HG02763 (cell line): Measurements from ENCODE around the gene CELF3.
"Not testable (repeated sequence)": the region's sequence is repeated elsewhere in the genome, so short reads cannot be mapped to it uniquely, and the experiment has no call there.

Source experiments
- ATAC-seq: cut with Tn5 transposase; IDR thresholded peaks from one replicate; pipeline ENCODE4 v1.9.1; 2021; ENCODE audit warnings: mild to moderate bottlenecking, moderate library complexity; ENCODE audit not compliant: unreplicated experiment

CELF3 gene

DNA sequence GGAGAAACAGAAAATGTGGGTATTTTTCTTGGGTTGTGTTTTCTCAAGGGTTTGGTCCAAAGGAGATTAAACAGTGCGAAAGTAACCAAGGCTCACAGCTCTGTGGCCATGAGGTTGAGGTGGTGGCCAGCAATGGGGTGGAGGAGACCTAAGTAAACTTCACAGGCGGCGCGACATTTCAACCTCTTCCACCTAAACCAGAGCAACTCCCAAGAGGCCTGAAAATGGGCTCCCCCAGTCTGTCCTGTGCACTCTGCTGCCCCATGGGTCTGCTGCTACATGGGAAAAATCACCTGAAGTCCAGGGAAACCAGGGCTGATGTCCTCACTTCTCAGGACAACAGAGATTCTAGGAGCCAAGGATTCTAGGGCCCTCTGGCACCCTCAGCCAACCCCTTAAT is 12.4 kb downstream of the CELF3 start:
- no peak for ATAC-seq

DNA sequence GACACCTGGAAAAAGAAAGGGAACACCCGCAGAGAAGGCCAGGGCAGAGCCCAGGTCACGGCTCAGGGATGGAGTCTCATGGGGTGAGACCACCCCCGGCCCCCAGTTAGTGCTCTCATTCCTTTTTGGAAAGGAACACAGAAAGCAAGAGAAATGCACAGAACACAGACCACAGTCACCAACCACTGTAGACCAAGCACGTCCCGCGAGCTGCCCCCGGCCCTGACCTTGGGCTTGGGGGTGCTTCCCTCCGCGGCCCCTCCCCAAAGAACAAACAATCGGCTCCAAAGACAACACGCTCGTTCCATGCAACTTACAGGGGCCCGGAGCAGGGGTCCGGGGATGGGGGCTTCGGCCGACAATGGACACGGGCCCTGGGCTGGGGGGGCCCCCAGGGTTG is 12.8 kb downstream of the CELF3 start:
- ATAC-seq: no peak

DNA sequence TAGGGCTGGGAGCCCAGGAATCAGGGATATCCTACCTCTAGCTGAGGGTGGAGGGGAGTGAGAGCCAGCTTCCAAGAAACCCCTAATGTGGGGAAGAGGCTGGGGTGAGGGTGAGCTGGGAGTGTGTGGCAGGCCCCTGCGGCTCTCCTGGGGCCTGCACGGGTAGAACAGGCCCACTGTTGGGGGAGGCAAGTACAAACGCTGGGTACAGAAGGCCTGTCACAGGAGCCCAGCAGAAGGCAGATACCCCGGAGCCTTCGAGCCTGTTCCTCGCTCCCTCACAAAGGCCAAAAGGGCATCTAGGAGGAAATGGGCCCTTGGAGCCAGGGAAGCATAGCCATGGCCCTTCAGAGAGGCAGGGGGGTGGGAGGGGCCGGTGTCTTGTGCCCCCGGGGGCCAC is 13.7 kb downstream of the CELF3 start:
- no peak for ATAC-seq

DNA sequence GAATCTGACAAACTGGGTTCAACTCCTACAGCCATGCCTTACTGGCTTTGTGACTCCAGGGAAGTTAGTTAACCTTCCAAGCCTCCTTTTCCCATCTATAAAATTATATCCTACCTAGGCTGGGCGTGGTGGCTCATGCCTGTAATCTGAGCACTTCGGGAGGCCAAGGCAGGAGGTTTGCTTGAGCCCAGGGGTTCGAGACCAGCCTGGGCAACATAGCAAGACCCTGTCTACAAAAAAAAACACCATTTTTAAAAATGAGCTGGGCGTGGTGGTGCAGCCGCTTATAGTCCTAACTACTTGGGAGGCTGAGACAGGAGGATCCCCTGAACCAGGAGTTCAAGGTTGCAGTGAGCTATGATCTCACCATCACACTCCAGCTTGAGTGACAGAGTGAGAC is 15.1 kb downstream of the CELF3 start:
- no peak for ATAC-seq

DNA sequence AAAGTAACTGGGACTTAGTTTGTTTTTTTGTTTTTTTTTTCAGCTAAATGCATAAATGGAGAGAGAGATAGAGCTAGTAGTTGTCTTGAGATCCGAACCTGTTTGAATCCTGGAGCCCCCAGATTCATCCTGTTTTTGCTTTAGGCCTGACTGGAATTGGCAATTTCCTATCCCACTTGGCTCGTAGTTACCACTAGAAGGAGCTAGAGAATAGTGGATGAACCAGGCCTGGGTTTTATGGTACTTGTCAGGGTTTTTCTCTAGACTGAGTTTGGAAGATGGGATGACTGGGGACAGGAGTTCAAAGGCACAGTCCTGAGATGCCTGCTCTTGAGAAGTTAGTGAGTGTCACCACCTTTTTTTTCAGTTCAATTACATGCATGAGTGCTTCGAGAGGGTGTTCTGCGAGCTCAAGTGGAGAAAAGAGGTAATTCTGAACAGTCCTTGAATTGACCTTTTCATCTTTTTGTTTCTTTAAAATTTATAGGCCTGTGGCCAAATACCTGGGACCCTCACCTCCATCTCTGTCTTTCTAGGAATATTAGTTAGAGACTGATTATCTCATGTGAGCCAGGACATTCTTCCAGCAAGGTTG is 23.4 kb downstream of the CELF3 start:
- no peak for ATAC-seq

DNA sequence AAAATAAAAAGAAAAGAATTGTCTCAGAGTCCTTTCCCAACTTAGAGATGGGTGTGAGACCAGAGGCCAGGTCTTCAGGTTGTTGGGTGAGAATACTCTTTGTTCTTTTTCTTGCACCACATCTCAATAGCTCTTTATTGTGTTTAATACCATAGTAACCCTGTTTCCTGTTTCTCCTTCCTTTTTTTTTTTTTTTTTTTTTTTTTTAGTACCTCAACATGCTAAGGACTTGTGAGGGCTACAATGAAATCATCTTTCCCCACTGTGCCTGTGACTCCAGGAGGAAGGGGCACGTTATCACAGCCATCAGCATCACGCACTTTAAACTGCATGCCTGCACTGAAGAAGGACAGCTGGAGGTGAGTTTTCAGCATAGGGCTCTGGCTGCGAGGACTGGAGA is 24.4 kb downstream of the CELF3 start:
- no peak for ATAC-seq

DNA sequence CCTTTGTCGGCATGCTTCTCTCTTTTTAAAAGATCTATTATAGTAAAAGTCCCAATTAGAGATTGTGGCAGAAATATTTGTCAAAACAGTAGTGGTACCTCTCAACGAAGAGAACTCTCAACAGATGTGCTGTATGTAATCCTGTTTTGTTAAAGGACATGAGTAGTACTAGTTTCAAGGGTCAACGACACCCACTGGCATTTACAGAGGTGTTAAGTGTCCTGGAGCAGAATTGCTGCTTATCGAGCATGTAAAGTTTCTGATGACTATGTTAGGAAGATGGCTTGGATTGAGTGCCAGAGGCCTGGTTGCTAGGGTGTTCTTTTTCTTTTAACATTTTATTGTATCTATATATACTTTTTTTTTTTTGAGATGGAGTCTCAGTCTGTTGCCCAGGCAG is 27.1 kb downstream of the CELF3 start:
- ATAC-seq: no peak

DNA sequence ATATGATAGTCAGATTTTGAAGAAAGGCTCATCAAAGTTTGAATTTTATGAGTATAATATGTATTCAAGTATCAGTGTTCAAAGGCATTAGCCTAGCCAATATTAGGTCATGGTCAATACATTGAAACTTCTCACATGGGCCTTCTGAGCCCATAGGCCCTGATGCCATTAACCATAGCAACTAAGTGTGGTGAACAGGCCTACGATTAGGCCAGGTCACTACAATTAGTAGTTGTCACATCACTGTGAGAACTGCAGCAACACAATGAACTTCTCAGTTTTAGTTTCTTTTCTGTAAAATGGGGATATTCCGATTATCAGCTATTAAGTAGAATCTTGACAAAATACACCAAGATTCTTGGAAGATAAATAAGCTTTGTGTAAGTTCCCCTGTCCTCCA is 30.0 kb downstream of the CELF3 start:
- no peak for ATAC-seq

DNA sequence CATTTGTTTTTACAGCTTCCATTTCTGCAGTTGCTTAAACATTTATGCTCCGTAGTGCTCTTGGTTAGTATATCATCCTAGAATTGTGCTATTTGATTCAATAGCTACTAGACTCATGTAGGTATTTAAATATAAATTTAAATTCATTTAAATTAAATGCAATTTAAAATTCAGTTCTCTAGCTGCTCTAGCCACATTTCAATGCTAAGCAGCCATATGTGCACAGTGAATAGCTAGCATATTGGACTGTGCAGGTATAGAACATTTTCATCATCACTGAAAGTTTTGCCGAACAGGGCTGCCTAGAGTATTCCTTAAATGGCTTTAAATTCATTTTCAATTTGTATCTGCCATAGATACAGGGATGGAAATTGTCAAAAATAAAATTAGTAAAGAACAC is 32.5 kb downstream of the CELF3 start:
- no peak for ATAC-seq

GRCh38 chr1:151682901-151683300 is 33.7 kb downstream of the CELF3 start:
- ATAC-seq: not testable (repeated sequence)

GRCh38 chr1:151681923-151682322 is 34.7 kb downstream of the CELF3 start:
- no peak for ATAC-seq

GRCh38 chr1:151680826-151681225 is 35.8 kb downstream of the CELF3 start:
- ATAC-seq: no peak

DNA sequence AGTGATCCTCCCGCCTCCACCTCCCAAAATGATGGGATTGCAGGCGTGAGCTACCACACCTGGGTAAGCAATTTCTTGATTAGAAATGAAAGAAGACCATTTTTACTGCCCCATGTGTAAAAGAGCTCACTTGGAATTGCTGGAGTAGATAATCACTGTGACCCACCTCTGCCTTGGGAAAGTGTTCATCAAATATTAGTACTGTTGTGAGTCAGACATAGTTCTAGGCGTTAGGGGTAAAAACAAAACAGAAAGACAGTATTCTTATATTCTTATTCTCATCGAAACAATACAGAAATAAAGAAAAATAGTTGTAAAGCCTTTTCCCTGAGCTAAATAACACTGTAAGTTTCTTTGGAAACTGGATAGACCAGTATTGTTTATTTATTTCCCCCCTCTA is 36.2 kb downstream of the CELF3 start:
- no peak for ATAC-seq

DNA sequence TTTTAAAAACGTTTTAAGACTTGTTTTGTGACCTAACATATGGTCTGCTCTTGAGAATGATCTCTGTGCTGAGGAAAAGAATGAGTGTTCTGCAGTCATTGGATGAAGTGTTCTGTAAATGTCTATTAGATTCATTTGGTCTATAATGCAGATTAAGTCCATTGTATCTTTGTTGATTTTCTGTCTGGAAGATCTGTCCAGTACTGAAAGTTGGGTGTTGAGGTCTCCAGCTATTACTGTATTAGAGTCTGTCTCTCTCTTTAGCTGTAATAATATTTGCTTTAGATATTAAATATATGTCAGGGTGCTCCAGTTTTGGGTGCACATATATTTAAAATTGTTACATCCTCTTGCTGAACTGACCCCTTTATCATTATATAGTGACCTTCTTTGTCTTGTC is 43.2 kb downstream of the CELF3 start:
- no peak for ATAC-seq

DNA sequence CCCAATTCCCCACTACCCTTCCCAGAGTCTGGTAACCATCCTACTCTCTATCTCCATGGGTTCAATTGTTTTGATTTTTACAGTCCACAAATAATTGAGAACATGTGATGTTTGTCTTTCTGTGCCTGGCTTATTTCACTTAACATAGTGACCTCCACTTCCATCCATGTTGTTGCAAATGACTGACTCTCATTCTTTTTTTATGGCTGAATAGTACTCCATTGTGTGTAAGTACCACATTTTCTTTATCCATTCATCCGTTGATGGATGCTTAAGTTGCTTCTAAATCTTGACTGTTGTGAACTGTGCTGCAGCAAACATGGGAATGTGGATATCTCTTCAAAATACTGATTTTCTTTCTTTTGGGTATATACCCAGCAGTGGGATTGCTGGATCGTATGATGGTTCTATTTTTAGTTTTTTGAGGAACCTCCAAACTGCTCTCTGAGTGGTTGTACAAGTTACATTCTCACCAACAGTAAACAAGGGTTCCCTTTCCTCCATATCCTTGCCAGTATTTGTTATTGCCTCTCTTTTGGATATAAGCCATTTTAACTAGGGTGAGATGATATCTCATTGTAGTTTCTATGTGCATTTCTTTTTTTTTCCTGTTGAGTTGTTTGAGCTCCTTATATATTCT is 46.4 kb downstream of the CELF3 start:
- ATAC-seq: not testable (repeated sequence)

DNA sequence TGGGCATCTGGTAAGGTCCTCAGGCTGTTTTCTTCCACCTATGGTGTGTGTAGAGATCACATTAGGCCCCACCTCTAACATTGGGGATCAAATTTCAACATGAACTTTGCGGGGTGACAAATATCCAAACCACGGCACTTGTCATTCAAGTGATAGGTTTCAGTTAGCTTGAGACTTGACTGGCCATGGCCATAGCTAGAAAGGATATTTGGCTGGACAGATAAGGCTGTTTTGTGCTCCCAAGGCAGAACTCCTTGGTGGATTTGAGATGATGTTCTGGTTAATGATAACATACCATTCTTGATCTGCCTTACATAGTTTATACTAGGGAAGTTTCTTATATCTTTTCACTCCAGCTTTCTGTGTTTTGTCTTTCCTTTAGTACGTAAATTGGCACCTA is 48.5 kb downstream of the CELF3 start:
- ATAC-seq: no peak

DNA sequence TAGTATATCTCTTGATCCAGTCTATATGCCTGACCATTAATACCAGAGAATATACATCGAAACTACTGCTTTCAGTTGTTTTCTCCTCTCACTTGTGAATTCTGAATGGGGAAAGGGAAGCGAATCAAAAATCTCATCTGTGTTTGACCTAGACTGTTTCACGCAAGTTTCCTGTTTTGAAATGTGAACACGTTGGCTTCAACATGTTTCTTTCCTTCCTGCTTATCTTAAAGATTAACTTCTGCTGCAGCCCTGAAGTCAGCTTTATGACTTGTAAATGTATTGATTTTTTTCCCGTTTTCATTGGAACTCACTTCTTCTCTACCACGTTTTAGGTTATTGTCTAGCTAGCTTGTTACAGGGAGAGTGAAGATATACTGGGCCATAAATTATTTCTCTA is 54.9 kb downstream of the CELF3 start:
- ATAC-seq: no peak

DNA sequence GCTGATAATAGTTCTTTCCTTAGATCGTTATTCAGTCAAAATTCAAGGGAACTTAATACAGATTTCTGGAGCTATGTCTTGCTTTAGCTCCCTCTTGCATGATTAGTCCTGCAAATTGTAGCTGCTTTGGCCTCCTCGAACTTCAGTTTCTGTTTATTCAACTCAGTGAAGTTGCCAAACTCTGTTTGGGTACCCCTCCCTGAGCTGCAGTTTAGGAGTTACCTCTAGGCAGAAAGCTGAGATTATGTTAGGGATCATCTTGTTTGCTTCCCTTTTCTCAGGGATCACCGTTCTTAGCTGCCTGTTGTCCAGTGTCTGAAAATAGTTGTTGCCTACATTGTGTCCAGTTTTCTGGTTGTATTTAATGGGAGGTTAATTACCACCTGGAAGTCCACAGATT is 61.2 kb downstream of the CELF3 start:
- ATAC-seq: no peak

DNA sequence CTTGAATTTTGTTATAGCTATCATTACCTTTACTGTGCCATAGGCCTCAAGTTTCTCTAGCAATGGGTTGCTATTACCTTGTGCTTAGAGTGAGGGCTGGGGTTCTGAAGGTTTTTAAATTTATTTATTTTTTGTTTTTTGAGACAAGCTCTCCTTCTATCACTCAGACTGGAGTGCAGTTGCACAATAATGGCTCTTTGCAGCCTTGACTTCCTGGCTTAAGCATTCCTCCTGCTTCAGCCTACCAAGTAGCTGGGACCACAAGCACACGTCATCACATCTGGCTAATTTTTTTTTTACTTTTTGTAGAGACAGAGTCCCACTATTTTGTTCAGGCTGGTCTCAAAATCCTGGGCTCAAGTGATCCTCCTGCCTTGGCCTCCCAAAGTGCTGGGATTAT is 63.2 kb downstream of the CELF3 start:
- ATAC-seq: no peak
